HG02759 (cell line): ENCODE measurements around the gene SULT1A3.
"Not testable (repeated sequence)": the region's sequence is repeated elsewhere in the genome, so short reads cannot be mapped to it uniquely, and the experiment has no call there.

ENCODE experiments used
- ATAC-seq: cut with Tn5 transposase; IDR thresholded peaks from one replicate; pipeline ENCODE4 v1.9.1; 2021; ENCODE audit warnings: mild to moderate bottlenecking, moderate library complexity; ENCODE audit not compliant: unreplicated experiment

SULT1A3 gene

DNA sequence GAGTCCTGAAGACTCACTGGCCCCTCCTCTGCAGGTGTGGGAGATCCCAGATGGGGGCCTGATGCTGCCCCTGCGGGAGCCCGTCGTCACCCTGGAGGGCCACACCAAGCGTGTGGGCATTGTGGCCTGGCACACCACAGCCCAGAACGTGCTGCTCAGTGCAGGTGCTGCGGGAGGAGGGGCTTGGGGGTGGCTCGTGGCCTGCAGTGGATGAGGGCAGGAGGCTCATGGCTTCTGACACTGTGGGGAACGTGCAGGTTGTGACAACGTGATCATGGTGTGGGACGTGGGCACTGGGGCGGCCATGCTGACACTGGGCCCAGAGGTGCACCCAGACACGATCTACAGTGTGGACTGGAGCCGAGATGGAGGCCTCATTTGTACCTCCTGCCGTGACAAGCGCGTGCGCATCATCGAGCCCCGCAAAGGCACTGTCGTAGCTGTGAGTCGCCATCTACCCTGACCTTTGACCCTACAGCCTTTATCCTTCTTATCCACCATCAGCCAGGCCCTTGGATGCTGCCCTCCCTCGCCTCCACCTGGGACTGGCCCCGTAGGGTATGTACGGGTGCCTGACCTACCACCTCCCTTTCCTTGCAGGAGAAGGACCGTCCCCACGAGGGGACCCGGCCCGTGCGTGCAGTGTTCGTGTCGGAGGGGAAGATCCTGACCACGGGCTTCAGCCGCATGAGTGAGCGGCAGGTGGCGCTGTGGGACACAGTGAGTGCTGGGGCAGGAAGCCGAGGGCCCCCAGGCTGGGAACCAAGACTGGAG lies 12.1 kb upstream of the SULT1A3 start:
- ATAC-seq = no peak

DNA sequence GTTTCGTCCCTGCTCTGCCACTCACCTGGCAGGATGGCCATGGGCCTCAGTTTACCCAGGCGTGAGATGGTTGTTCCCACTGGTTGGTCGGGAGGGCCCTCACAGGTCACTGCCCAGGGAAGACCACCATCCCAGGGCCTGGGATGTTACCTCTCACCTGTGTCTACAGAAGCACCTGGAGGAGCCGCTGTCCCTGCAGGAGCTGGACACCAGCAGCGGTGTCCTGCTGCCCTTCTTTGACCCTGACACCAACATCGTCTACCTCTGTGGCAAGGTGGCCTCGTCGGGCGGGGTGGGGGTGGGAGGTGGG lies 11.5 kb upstream of the SULT1A3 start:
- no peak for ATAC-seq

DNA sequence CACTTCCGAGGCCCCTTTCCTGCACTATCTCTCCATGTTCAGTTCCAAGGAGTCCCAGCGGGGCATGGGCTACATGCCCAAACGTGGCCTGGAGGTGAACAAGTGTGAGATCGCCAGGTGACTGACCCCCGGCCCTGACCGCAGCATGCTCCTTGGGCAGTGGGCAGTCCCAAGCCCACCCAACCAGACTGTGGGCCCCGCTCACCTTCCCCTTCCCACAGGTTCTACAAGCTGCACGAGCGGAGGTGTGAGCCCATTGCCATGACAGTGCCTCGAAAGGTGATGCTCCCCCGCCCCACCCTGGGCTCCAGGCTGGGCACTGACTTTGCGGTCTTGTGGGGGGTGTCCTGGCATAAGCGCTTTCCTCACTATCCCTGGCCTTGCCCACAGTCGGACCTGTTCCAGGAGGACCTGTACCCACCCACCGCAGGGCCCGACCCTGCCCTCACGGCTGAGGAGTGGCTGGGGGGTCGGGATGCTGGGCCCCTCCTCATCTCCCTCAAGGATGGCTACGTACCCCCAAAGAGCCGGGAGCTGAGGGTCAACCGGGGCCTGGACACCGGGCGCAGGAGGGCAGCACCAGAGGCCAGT lies 11.0 kb upstream of the SULT1A3 start:
- ATAC-seq = no peak

DNA sequence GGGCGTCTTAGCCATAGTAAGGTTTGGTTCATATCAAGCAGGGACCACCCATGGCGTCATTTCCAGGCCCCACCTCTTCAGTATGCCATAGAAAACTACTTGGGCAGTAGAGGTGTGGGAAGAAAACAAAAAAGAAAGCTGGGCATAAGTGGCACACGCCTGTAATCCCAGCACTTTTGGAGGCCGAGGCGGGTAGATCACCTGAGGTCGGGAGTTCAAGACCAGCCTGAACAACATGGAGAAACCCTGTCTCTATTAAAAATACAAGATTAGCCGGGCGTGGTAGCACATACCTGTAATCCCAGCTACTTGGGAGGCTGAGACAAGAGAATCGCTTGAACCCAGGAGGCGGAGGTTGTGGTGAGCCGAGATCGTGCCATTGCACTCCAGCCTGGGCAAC lies 7.9 kb upstream of the SULT1A3 start:
- not testable (repeated sequence) for ATAC-seq

DNA sequence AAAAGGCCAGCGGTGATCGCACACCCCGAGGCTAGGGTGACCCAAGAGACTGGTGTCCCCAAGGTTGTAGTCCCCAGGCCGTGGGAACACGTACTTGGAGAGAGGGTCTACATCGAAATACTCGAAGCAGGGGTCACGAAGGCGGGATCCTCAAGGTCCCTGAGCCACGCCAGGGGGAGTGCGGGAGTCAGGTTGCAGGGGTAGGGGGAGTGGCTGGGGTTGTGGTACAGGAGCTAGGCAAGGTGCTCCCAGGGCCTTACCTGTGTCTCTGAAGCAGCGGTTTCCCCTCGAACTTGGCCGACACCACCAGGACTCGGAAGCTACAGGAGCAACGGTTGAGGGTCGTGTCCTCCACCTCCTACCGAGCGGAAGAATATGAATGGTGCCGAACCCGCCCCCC lies 6.0 kb upstream of the SULT1A3 start:
- ATAC-seq = peak; percentile 10

DNA sequence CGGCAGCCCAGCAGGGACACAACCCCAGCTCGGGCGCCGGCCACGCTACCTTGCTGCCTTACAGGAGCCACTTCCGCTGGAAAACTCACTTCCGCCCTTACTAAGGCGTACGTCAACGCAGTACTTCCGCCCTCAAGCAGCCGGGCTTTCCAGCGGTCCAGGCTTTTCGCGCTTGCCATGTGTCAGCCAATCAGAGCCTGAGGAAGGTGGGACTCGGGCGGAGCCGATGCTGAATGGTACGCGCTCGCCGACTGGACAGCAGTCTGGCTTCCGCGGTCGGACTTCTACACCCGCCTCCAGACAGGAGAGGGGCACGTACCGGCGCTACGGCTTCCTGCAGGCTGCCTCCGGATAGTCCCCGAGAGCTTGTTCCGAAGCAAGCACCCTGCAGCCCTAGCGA lies 5.4 kb upstream of the SULT1A3 start, which contains the start of the genes BOLA2B and SLX1A:
BOLA2B (minus strand) TSS at position 52 of the 400 bp plus-strand sequence. CDS start 71 bp downstream, outside the sequence.
SLX1A (plus strand) TSS at position 261 of the 400 bp plus-strand sequence. CDS start 210 bp downstream, outside the sequence.
- peak; percentile 88 for ATAC-seq

DNA sequence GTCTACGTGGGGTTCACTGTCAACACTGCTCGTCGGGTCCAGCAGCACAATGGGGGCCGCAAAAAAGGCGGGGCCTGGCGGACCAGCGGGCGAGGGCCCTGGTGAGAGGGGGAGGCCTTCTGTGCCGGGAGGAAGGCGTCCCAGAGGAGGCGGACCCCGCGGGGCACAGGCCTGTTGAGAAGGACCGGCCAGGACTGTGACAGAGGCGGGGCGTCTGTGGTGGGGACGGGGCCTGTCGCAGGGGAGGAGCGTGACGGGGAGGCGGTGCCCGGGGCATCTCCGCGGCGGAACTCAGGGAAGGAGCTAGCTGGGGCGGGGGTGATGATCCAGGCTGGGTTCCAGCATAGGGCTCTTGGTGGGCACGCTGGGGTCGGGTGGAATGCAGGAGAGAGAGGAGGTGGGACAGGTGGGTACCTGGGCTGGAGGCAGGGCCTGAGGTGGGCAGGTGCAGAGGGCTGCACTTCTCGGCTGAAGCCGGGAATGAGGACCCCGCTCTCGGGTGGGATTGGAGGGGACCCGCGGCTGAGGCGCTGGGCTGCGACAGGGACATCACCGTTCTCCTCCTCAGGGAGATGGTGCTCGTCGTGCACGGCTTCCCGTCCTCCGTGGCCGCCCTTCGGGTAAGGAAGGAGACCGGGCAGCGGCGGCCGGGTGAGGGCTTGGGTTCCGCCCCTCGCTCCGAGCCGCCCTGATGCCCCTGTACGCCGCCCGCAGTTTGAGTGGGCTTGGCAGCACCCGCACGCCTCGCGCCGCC lies 4.7 kb upstream of the SULT1A3 start:
- ATAC-seq = peak; percentile 64

DNA sequence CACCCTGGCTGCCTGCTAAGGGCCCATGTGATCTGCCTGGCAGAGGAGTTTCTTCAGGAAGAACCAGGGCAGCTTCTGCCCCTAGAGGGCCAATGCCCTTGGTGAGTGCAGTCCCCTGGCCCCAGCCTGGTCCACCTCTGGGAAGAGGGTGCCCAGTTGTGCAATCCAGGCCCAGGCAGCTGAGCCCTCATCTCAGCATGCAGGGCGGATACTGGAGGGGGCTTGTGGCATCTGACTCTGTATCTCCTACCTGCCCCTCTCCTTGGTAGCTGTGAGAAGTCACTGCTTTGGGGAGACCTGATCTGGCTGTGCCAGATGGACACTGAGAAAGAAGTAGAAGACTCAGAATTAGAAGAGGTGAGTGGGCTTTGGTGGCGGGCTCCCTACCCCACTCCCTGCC lies 2.1 kb upstream of the SULT1A3 start:
- ATAC-seq = not testable (repeated sequence)

DNA sequence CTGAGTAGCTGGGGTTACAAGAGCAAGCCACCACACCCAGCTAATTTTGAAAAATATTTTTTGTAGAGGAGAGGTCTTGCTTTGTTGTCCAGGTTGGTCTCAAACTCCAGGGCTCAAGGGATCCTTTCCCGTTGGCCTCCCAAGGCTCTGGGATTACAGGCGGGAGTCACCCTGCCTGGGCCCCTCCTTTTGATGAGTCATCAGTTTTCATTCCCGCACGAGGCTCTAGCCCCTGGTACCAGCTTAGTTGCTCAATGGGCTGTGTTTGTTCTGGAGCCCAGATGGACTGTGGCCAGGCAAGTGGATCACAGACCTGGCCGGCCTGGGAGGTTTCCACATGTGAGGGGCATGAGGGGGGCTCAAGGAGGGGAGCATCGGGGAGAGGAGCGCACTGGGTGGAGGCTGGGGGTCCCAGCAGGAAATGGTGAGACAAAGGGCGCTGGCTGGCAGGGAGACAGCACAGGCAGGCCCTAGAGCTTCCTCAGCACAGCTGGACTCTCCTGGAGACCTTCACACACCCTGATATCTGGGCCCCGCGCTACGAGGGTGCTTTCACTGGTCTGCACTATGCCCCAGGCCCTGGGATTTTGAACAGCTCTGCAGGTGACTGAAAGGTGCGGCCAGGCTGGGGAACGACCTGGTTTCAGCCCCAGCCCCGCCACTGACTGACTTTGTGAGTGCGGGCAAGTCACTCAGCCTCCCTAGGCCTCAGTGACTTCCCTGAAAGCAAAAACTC lies 721 bp downstream of the SULT1A3 start:
- not testable (repeated sequence) for ATAC-seq

DNA sequence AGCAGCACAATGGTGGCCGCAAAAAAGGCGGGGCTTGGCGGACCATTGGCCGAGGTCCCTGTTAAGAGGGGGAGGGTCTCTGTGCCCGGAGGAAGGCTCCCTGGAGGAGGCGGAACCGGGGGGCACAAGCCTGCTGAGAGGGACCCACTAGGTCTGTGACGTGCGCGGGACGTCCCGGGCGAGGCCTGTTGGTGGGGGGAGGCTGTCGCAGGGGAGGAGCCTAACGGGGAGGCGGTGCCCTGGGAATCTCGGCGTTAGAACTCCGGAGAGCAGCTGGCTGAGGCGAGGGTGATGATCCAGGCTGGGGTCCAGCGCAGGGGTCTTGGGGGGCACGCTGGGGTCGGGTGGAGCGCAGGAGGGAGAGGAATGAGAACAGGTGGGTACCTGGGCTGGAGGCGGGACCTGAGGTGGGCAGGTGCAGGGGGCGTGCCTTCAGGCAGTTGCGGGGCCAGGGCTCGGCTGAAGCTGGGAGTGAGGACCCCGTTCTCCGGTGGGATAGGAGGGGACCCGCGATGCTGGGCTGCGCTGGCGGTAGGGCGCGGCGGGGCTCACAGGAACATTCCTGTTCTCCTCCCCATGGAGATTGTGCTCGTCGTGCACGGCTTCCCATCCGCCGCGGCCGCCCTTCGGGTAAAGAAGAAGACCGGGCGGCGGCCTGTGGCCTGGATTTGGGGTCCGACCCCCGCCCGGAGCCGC lies 6.6 kb downstream of the SULT1A3 start:
- not testable (repeated sequence) for ATAC-seq

DNA sequence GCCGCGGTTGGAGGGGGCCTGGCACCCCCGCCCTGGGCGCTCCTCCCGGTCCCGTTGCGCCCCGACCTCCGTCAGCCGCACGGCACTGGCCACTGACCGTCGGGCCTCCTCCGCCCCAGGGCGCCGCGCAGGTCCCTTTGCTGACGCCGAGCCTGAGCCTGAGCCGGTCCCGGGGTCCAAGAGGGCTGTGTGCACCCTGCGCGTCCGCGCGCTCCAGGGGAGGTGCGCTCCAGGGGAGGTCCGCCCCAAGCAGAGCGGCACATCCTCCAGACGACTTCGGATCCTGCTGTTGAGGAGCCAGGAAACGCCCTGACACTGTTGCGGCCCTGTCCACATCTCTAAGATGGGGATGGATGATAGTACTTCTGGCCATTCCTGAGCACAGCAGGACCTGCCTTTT lies 7.2 kb downstream of the SULT1A3 start:
- not testable (repeated sequence) for ATAC-seq

DNA sequence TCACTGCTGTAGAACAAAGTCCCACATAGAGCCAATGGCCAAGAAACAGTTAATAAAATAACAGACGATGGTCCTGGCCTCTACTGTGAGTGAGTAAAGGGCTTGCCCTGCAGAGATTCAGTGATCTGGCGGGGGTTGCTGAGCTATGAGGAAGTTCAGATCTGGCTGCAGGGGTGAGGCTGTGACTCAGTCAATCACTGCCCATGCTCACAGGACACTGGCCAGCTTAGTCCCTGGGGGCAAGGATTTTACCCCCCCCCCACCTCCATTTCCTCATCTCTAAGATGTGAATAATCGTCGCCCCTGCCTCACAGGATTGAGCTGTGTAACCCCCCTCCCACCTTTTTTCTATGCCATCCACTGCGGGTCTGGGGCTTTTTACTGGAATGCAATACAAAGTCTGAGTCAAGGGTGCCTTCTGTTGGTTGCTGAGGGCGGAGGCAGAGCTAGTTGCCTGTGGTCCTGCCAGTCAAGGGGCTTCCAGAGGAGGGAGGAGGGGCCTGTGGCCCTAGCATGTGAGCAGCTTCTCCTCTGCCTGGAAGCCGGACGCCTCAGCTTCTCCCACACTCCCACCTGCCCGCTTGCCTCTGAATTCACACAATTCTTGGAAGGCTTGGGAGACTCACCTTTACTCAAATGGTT lies 8.1 kb downstream of the SULT1A3 start:
- ATAC-seq = not testable (repeated sequence)

DNA sequence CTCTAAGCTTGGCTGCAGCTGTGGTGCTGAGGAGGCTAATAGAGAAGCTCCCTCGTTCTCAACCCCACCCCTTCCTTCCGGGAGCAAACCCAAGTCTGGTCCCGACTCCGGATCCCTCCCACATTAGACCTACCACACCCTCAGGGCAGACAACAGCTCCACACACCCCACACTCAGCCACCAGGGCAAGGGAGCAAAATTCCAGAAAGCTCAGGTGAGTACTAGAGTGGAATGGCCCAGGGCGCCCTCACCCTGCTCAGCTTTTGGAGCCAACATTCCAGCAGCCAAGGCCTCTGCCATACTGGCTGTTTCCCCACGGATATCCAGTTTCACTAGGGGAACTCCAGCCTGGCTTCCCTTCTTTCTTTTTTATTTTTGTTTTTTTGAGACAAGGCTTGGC lies 10.0 kb downstream of the SULT1A3 start:
- not testable (repeated sequence) for ATAC-seq

DNA sequence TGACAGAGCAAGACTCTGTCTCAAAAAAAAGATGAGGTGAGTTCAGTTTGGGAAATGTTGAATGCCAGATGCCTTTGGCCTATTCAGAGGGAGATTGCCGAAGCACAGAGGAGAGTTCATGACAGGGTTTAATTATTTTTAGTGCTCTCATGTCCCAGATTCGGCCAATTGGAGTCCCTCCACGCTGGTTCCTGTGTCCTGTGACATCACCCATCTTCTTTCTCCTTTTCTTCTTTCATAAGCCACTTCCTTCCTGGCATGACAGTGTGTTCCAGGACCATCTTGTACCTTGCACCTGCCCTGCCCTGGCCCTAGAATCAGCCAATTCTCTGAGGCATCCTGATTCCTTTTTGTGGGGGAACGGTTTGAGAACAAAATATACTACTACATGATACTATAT lies 12.4 kb downstream of the SULT1A3 start:
- ATAC-seq = not testable (repeated sequence)

DNA sequence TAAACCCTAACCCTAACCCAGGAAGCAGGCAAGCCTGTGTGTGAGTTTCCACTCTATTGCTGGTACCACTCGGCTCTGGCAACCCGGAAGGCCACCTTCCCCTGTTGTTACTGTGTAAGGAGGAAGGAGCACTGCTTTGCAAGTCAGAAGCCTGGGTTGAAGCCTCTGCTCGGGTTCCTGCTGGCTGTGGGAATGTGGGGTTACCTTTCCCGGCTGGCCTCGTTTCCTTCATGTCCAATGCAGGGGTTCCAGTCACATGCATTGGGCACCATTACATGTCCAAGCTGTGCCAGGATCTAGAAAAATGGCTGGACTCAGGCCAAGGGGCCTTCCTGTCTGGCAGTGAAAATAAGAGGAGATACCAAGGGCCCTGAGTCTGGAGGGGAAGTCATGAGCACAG lies 18.0 kb downstream of the SULT1A3 start:
- ATAC-seq = not testable (repeated sequence)

DNA sequence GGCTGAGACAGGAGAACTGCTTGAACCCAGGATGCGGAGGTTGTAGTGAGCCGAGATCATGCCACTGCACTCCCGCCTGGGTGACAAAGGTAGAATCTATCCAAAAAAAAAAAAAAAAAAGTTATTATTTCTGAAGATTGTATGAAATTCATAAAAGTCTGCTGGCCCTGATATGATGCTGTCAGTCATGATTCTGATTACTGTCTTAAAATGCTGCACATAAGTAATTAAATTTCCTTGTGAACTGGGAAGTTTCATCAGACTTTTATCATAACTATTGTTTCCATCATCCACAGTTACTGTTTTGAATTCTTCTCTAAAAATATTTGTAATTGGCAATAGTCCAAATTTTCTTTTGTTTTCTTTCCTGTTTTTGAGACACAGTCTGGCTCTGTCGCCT lies 49.3 kb downstream of the SULT1A3 start, which contains the start of gene NPIPB13:
NPIPB13 (minus strand) TSS at position 101 of the 400 bp plus-strand sequence. CDS start 2,906 bp downstream, outside the sequence.
- ATAC-seq = not testable (repeated sequence)
